T-helper 2 cell treated with Interferon-gamma antibody and Interleukin-4, amounts not matched to agents 100 ng/mL and 5 ng/mL, for 36 hours (primary cell): ENCODE measurements around the gene CCSER1. TPM values are rescaled to one million over a fixed set of nuclear protein-coding genes. Genes with fewer than 3 reads are reported as not detected.

Experiments used
- intact Hi-C: fragments of 100-400 bp; cut with micrococcal nuclease; formaldehyde crosslinking; loops from one replicate; pipeline ENCODE4 v1.15.1; 2023
- total RNA-seq: library from RNA; stranded (reverse); gene quantifications from 2 replicates; pipeline ENCODE4 v1.2.3, GENCODE V29; 2022

Gene CCSER1
- total RNA-seq, 1 donor from 2014 or later, result not detected

DNA sequence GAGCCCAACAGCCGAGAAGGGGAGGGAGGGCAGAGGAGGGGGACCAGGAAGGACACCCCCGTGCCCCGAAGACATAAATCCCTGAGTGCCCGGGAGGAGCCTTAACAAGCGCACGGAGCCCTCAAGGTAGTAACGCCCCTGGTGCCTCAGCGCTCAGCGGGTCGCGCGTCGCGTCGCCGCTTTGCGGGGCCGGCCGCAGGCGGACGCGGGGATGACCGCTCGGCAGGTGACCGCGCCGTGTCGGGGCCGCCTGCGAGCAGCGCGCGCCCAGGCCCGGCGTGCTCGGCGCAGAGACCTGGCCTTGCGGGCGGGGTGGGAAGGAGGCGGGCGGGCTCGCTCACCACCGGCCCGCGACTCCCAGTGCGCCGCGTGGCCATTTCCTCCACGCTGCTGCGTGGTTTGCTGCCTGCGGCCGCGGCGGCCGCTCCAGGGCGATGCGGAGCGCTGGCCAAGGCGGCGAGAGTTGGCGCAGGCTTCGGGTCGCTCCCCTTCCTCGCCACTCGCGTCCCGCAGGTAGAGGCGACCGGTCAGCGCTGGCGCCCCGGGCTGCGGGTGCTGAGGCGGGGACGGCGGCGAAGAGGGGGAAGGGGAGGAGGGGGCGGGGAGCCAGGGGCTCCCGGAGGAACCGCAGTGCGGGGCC lies 632 bp downstream of the CCSER1 start:
- intact Hi-C loops, result no loop called here

DNA sequence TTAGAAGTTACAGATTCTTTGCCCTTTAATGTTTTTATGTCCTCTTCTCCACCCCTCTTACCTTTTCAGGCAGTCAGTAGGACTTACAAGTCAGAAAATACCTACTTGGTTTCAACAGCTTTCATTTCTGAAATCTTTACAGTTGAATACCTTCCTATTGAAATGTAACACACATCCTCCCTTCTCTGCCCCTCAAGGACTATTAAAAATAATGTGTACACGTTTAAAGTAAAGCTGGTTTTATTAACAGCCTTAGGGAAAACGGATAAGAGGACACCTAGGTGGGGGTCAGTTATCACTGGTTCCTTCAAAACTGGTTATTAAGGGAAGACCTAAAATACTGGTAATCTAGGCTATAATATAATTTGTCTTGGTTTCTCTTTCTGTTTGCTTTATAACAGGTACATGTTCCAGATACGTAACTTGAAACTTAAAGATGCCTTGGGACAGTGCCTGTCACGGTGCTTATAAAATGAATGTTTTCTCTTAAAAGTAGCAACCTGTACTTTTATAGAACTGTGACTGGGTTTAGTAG lies 1.8 kb downstream of the CCSER1 start:
- intact Hi-C loops, result no loop called here

GRCh38 chr4:90130076-90130475 lies 2.9 kb downstream of the CCSER1 start:
- intact Hi-C loops, result no loop called here

DNA sequence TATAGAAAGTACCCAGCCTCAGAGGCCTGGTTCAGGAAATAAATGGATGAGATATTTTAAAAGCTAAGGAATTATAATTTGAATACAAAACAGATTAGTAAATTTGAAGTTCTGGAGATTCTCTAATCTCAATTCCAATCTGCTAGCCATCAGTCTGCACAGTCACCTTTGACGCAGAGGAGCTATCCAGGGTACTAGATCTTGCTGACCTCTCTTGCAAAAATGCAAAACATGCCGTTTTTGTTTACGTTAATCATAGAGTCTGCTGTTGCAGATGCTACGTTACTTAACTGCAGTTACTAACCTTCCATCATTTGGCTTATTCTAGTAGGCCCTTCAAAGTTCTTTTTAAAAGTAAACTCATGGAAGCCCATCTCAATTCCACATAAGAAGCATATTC lies 10.4 kb downstream of the CCSER1 start:
- intact Hi-C loops, result no loop called here

- intact Hi-C loops, result no loop called here
Observed at GRCh38 chr4:90142081-90142480, 14.9 kb downstream of the CCSER1 start.

DNA sequence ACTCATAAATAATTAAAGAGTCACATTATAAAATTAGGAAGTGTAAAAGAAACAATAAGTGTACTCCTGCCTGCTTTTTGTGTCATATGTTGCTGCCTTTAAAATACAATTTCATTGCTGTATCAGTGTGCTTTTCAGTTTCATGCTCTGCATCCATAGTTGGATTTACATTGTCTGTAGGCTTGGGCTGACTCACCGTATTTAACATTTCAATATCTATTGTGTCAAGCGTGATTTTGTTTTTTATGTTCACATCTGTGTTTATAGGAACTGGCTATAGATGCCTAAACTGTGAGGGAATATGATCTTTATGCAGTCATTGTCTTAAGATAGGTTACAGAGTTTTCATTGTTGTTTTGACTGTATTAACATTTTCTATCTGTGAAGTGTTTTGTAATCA lies 18.1 kb downstream of the CCSER1 start:
- intact Hi-C loops, result no loop called here

DNA sequence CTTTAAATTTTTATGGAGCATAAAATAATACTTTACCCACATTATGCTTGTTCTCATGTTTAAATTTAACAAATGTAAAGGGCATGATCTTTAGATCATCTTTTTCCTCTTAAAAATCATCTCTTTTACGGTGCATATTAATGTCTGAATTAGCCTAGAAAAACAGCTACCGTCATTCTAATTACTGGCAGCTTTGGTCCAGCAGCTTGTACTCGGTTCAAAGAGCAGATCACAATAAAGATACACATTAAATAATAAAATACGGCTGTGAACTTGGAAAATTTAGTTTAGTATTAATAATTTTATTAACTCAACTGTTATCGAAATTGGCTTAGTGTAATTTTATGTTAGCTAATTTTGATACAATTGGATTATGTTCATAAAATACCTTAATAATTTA lies 19.1 kb downstream of the CCSER1 start:
- intact Hi-C loops, result no loop called here

- intact Hi-C loops, result no loop called here
Observed at GRCh38 chr4:90148574-90149148, 21.5 kb downstream of the CCSER1 start.

- intact Hi-C loops, result no loop called here
Observed at GRCh38 chr4:90152024-90152423, 24.8 kb downstream of the CCSER1 start.

DNA sequence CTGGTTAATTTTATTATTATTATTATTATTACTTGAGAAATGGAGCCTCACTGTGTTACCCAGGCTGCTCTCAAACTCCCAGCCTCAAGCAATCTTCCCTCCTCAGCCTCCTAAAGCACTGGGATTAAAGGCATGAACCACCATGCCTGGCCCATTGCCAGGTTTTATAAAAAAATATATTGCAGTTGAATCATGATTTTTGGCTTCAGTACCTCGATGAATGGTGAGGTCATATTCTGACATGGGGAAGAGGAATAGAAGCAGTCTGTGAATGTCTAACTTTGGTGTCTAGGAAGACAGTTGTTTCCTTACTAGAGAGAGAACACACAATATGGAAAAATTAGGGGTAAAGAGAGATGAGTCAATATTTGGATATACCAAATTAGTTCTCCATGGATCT lies 32.0 kb downstream of the CCSER1 start:
- intact Hi-C loops, result no loop called here

GRCh38 chr4:90160044-90160443 lies 32.9 kb downstream of the CCSER1 start:
- intact Hi-C loops, result no loop called here

- intact Hi-C loops, result no loop called here
Observed at GRCh38 chr4:90162566-90162965, 35.4 kb downstream of the CCSER1 start.

DNA sequence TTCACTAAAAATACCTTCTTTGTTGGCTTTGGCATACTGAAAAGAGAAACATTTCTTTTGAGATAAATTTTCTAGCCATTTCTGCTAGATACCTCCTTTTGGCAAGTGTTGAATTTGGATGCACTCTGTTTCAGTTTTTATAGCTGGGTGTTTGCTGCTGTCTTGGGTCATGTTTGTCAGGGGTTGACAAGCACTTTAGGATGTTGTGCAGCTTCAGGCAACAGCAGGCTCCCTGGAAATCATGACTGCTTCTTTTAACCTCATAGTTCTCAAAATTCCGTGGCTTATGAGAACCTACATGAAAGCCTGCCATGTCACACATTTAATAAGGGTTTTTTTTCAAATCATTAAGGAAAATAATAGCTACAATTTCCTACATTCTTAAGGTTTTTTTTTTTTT lies 36.7 kb downstream of the CCSER1 start:
- intact Hi-C loops, result no loop called here

DNA sequence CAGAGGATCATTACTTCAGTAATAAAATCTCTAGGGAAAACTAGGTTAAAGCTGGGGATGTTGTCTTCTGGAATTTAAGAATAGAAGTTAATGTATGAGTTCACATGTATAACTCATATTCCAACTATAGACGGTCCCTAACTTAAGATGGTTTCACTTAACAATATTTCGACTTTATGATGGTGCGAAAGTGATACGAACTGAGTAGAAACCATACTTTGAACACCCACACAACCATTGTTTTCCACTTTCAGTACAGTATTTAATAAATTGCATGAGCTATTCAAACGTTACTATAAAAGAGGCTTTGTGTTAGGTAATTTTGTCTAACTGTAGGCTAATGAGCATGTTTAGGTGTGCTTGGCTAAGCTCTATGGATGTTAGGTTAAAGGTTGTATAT lies 38.7 kb downstream of the CCSER1 start:
- intact Hi-C loops, result no loop called here

- intact Hi-C loops, result no loop called here
Observed at GRCh38 chr4:90171491-90171890, 44.3 kb downstream of the CCSER1 start.

DNA sequence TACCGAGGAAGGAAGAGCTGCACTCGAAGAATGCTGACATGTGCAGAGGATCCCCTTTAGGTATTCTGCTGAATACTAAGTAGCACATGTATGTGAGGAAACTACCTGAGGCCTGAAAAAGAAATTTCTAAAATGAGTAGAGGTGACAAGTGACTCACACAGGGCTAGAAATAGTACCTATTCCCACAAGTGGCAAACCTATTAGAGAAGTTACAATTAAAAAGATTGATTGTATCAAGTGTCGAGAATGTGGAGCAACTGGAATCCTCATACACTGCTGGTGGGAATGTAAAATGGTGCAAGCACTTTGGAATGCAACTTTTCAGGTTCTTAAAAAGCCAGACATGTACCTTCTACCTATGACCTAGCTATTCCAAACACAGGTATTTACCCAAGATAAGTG lies 47.4 kb downstream of the CCSER1 start:
- intact Hi-C loops, result no loop called here

DNA sequence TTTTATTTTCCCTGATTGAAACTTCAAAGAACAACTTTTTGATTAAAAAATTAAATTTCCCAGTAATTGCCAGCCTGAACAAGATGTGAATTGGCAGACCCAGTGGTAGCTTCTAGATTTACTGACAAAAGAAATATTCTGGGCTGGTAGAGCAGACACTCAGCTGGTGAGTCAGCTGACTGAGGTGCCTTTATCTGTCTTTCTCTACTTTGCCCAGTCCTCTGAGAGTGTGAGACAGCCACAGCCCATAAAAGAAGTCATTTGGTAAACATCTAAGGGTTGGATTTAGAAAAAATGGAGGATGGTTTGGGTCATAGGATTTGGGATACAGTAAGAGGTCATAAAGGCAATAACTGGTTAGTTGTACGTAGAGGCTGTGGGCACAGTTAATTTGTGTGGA lies 54.5 kb downstream of the CCSER1 start:
- intact Hi-C loops, result no loop called here

DNA sequence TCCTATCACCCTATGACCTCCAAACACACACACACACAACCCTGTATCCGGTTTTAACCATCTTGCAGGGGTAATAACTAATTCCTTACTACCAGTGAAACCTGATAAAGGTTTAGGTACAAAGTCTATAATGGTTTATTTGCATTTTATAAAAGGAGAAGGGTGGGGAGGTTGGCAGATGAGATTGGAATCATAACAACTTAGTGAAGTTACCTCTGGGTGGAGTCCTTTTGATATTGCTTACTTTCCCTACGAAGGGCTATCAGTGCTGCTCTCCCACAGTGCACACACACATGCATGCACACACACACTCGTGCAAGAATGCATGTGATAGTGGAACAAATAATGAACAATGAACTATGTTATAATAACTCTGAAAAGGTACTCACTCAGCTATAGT lies 56.1 kb downstream of the CCSER1 start:
- intact Hi-C loops, result no loop called here

- intact Hi-C loops, result no loop called here
Observed at GRCh38 chr4:90184560-90184959, 57.4 kb downstream of the CCSER1 start.

- intact Hi-C loops, result no loop called here
Observed at GRCh38 chr4:90185416-90185815, 58.2 kb downstream of the CCSER1 start.

GRCh38 chr4:90186229-90186628 lies 59.0 kb downstream of the CCSER1 start:
- intact Hi-C loops, result no loop called here

DNA sequence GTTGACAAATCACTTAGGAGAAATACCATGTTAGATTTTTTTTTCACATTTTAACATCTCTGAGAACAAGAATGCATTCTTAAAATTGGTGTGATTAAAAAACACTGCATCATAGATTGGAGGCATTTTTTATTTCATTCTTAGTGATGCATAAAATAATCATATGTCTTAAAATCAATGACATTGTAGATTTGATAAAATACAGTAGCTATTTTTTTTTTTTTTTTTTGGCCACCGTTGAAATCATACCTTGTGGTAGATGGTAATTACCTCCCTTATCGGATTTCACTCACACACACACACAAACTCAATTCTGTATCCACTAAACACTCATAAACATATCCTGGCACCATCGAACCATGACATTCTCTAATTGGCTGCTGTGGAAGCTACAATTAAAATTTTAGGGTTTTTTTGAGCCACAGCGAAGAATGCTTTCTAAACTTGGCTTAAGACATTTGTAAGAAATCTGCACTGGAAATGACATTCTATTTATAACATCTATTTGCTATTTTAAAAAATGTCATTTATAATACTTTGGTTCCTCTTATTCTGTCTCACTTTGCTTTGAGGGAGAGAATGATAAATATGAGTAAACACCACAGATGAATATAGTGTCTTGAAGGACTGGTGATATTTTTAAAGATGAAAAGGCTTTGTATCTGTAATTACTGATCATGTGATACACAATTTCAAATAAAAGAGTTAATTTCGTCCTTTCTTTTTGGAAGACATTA lies 60.1 kb downstream of the CCSER1 start:
- intact Hi-C loops, result no loop called here

DNA sequence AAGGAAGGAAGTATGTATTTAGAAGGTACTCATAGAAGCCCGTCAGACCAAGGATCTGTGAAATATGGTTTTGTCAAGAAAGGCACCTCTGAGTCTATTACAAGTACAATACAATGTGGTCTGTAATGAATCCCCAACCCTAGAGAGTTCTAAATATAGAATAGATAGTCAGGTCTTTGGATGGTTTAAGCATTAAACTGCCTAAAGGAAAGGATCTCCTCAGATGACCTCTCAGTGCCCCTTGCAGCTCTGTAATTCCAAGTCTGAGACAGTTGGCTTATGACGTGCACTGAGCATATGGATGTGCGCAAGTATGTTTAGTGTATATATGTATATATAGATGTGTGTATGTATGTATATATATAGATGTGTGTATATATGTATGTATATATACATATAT lies 62.0 kb downstream of the CCSER1 start:
- intact Hi-C loops, result no loop called here
